ENCODE data around the gene WDFY4. TPM values are rescaled to one million over a fixed set of nuclear protein-coding genes. Genes with fewer than 3 reads are reported as not detected.

WDFY4 gene
- total RNA-seq, 1 experiment from 2014 or later: not detected

DNA sequence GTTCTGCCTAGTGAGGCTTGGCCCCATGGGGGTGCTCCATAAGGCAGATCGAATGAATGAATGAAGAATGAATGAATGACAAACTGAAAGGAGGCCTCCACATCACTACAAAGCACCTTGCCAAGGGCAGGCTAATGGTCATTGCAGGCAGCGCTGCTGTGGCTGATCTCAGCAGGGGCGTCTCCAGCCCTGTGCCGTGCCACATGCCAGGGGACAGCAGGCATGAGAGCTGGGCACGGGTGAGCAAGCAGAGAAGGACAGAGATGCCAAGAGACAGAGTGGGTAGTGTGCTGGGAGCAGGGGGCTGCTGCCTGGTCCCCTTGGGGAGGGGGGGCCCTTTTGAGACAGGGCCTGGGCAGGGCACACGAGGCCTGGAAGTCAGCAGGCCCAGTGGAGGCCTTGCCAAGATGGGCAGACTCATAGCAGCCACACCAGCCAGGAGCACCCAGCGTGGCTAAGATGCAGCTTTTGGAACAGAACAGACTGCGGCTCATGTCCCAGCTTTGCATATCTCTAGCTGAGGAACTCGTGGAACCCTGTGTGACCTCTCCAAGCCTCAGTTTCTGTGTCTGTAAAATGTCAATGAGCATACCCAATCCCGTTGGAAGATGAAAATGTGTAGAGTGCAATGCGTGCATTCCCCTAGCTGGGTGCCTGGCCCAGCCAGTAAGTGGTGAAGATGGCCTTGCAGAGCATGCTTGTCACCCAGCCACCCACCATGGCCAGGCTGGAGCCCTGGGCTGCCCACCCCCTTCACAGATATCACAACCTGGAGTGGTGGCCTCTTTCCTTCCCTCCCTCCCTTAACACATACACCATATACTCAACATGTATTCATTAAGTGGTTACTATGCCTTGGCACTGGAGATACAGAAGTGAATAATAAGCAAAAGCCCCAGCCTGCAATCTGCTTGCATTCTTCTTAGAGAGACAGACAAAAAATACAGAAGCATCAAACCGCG lies 316.0 kb downstream of the WDFY4 start:
- Histone ChIP-seq H3K18ac (ENCODE audit: insufficient read length, low read depth, low read length) (no peak overlapping the region), H3K14ac (ENCODE audit: insufficient read depth, low read length) (no peak overlapping the region), H4K20me1 (ENCODE audit: control insufficient read depth, insufficient read depth, insufficient read length) (no peaks in the 10 kb centered on the region), H2BK15ac (ENCODE audit: low read depth, low read length) (no peak overlapping the region), H4K8ac (replicated peaks; ENCODE audit: insufficient read length, low read depth, low read length) (no peak overlapping the region), H2AK5ac (ENCODE audit: insufficient read length, low read length) (no peak overlapping the region), H4K91ac (ENCODE audit: insufficient read length, low read depth, low read length) (no peak overlapping the region), H2BK5ac (ENCODE audit: insufficient read length, low read length) (no peak overlapping the region), H3K9ac (ENCODE audit: extremely low read depth, insufficient read length, low read length) (no peak overlapping the region), H2BK20ac (ENCODE audit: low read depth, low read length, poor library complexity, severe bottlenecking) (no peak overlapping the region), H3K27ac (ENCODE audit: insufficient read length, low read depth, low read length) (no peak overlapping the region), H3K27me3 (ENCODE audit: insufficient read depth, low read length) (no peaks in the 10 kb centered on the region), H3T11ph (ENCODE audit: low read length) (no peak overlapping the region), H3K9me3 (ENCODE audit: control insufficient read depth, low read depth, low read length) (no peaks in the 10 kb centered on the region), H3K79me1 (ENCODE audit: insufficient read depth, low read depth, low read length, poor library complexity, severe bottlenecking) (no peaks in the 10 kb centered on the region), H4K5ac (ENCODE audit: insufficient read length, low read depth, low read length) (no peak overlapping the region), H3K56ac (ENCODE audit: insufficient read length, low read depth, low read length) (no peak overlapping the region), H3K4me1 (ENCODE audit: insufficient read depth, low read length) (no peaks in the 10 kb centered on the region), H2BK12ac (ENCODE audit: insufficient read length, low read depth, low read length) (no peak overlapping the region), H2AFZ (ENCODE audit: low read length) (no peak overlapping the region), H3K4ac (ENCODE audit: low read depth, low read length) (no peak overlapping the region), H3K23me2 (ENCODE audit: insufficient read length, low read depth, low read length, poor library complexity, severe bottlenecking) (no peaks in the 10 kb centered on the region), H3K4me2 (ENCODE audit: insufficient read depth, insufficient read length, low read length) (no peak overlapping the region), H3K23ac (ENCODE audit: insufficient read length, low read depth, low read length) (no peak overlapping the region), H2BK120ac (ENCODE audit: low read depth, low read length, poor library complexity, severe bottlenecking) (no peak overlapping the region), H3K79me2 (ENCODE audit: insufficient read depth, low read length) (no peaks in the 10 kb centered on the region)
- Mint-ChIP-seq H3K4me1 (peaks cover 7 to 8% of the 10 kb centered on the region in 2 experiments; a peak in 3 of 4 replicates), H3K27ac (peak overlapping the region in 1 of 3 experiments; percentile 23; a peak in 2 of 7 replicates), H3K27me3 (ENCODE audit: low read depth) (peaks cover 7% of the 10 kb centered on the region; the same call in 1 of the 2 replicates), H3K4me3 (no peak overlapping the region), H3K9me3 (no peaks in the 10 kb centered on the region), H3K36me3 (ENCODE audit: insufficient read depth in 1 of 3, low read depth in 3 of 3) (no peaks in the 10 kb centered on the region)
- no CpG with 5 or more reads among the region's 13 CpGs for WGBS (ENCODE audit: extremely low coverage, insufficient read length, low lambda C conversion rate)
- TF ChIP-seq CTCF (conservative IDR thresholded peaks at IDR 0.05): no peak
- no peak for DNase-seq

All from H9 (cell line).